Measurements from ENCODE around the gene SLC12A2.

DNA sequence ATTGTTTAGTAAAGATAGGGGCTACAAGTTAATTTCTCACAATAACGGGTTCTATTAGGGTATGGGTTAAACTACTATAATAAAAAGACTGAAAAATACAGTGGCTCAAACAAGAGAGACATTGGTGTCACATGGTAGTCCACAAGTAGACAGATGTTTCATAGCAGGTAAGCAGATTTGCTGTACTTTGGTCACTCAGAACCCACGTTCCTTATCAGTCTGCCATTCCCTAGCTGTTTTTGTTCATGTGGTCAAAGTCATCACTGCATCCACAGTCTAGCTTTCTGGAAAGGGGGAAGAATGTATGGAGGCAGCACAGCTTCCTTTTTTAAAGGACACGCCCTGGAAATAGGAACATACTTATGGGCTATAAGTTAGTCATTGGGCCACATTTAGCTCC, 73.0 kb downstream of the SLC12A2 start:
- TF ChIP-seq MXI1 (IDR thresholded peaks at IDR 0.05; ENCODE audit: low read depth, low read length) = no peak
- TF ChIP-seq, protein P1, sequence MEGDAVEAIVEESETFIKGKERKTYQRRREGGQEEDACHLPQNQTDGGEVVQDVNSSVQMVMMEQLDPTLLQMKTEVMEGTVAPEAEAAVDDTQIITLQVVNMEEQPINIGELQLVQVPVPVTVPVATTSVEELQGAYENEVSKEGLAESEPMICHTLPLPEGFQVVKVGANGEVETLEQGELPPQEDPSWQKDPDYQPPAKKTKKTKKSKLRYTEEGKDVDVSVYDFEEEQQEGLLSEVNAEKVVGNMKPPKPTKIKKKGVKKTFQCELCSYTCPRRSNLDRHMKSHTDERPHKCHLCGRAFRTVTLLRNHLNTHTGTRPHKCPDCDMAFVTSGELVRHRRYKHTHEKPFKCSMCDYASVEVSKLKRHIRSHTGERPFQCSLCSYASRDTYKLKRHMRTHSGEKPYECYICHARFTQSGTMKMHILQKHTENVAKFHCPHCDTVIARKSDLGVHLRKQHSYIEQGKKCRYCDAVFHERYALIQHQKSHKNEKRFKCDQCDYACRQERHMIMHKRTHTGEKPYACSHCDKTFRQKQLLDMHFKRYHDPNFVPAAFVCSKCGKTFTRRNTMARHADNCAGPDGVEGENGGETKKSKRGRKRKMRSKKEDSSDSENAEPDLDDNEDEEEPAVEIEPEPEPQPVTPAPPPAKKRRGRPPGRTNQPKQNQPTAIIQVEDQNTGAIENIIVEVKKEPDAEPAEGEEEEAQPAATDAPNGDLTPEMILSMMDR (IDR thresholded peaks at IDR 0.05) = no peak
